AG04449 (cell line): ENCODE results near the gene GLOD4.

Source experiments
- CTCF ChIA-PET: fragments of 350-600 bp; formaldehyde crosslinking; extraction: SDS; loops from one replicate; lab custom pipeline; 2021; ENCODE audit warnings: antibody characterized with exemption; lab: Yijun Ruan, JAX
- POLR2A ChIA-PET: fragments of 400-600, 350-600 bp; formaldehyde crosslinking; extraction: SDS; loops from one replicate; lab custom pipeline; 2020; ENCODE audit warnings: antibody characterized with exemption, inconsistent platforms; lab: Yijun Ruan, JAX
- DNase-seq: peaks from one replicate; pipeline ENCODE4 v3.0.0-alpha.2; 2010; ENCODE audit warnings: low read depth, low spot score
- H3K4me3 ChIP-seq: 2 replicates; pipeline ENCODE4 v1.5.1; 2011; ENCODE audit warnings: low read depth, mild to moderate bottlenecking, control low read depth, low read length
- CTCF ChIP-seq: IDR thresholded peaks from one replicate; pipeline ENCODE4 v1.5.1; 2011; ENCODE audit warnings: mild to moderate bottlenecking, moderate library complexity, low read length, control low read depth, inconsistent platforms; ENCODE audit not compliant: insufficient read depth; ENCODE audit errors: missing control alignments

Gene GLOD4

GRCh38 chr17:740240-741017, 41.7 kb downstream of the GLOD4 start:
- no peak for TF ChIP-seq CTCF
- H3K4me3 ChIP-seq, result no peak overlapping the region
- POLR2A ChIA-PET, result interaction anchor here (0.7 kb wide), 1 partner anchor 410 kb away, joined by 3 read pairs; no protein-coding TSS in a partner anchor
- DNase-seq, result no peak
- CTCF ChIA-PET, result interaction anchor here (0.8 to 6.9 kb wide), 2 partner anchors 11 to 240 kb away, joined by 3 to 48 read pairs; partner anchors contain the start of gene GEMIN4

GRCh38 chr17:737561-738113, 44.4 kb downstream of the GLOD4 start:
- no peak for DNase-seq
- H3K4me3 ChIP-seq, result no peak overlapping the region
- POLR2A ChIA-PET, result interaction anchor here (0.6 kb wide), 1 partner anchor 13 kb away, joined by 4 read pairs; no protein-coding TSS in a partner anchor
- no peak for TF ChIP-seq CTCF
- CTCF ChIA-PET, result interaction anchor here (0.5 to 6.9 kb wide), 5 partner anchors 11 to 258 kb away, joined by 3 to 48 read pairs (median 5); partner anchors contain the start of gene GEMIN4

GRCh38 chr17:733743-734142, 48.3 kb downstream of the GLOD4 start:
- ChIA-PET CTCF (interaction anchor here (1.0 to 2.1 kb wide), 4 partner anchors 9 to 246 kb away, joined by 3 to 5 read pairs (median 4); partner anchors contain the start of genes GEMIN4 and NXN), POLR2A (no interaction called here)
- DNase-seq, result no peak
- H3K4me3 ChIP-seq, result peak overlapping the region; percentile 72
- no peak for TF ChIP-seq CTCF

GRCh38 chr17:732902-733720, 49.0 kb downstream of the GLOD4 start:
- peak overlapping the region; percentile 72 for H3K4me3 ChIP-seq
- ChIA-PET POLR2A (interaction anchor here (0.6 kb wide), 3 partner anchors 17 to 216 kb away, joined by 3 to 4 read pairs (median 3); no protein-coding TSS in a partner anchor), CTCF (interaction anchor here (1.1 to 2.1 kb wide), 3 partner anchors 20 to 247 kb away, joined by 3 to 5 read pairs (median 5); partner anchors contain the start of genes GEMIN4 and NXN)
- TF ChIP-seq CTCF, result no peak
- DNase-seq, result no peak

GRCh38 chr17:732067-732901, 49.8 kb downstream of the GLOD4 start, which contains the start of gene TLCD3A:
Gene TLCD3A (plus strand): TSS chr17:732596. CDS start chr17:732648, 52 bp downstream.
- TF ChIP-seq CTCF, result no peak
- DNase-seq, result no peak
- H3K4me3 ChIP-seq, result peak within 1 kb of the TSS; percentile 72
- ChIA-PET CTCF (interaction anchor here (1.6 kb wide), 1 partner anchor 248 kb away, joined by 5 read pairs; the partner anchor contains the start of gene NXN), POLR2A (no interaction called here)
